Nephron progenitor cell (in vitro differentiated cells): ENCODE data around the gene KRT36.

ENCODE experiments used
- DNase-seq: peaks from one replicate; pipeline ENCODE4 v3.0.0; 2021
- H3K27ac Mint-ChIP-seq: 2 replicates; pipeline ENCODE4 v1.8.0; 2021; ENCODE audit warnings: mild to moderate bottlenecking, moderate library complexity, mixed read lengths
- H3K27me3 Mint-ChIP-seq: 2 replicates; pipeline ENCODE4 v1.8.0; 2021; ENCODE audit warnings: mild to moderate bottlenecking, low read depth, mixed read lengths; ENCODE audit not compliant: poor library complexity
- H3K36me3 Mint-ChIP-seq: 2 replicates; pipeline ENCODE4 v1.8.0; 2021; ENCODE audit warnings: low read depth, mixed read lengths
- H3K4me1 Mint-ChIP-seq: 2 replicates; pipeline ENCODE4 v1.8.0; 2021; ENCODE audit warnings: mixed read lengths
- H3K4me3 Mint-ChIP-seq: 2 replicates; pipeline ENCODE4 v1.8.0; 2021; ENCODE audit warnings: mild to moderate bottlenecking, moderate library complexity, mixed read lengths
- H3K9me3 Mint-ChIP-seq: 2 replicates; pipeline ENCODE4 v1.8.0; 2021; ENCODE audit warnings: mild to moderate bottlenecking, moderate library complexity, mixed read lengths
- CTCF ChIP-seq: fragments of 200-600 bp; sonication (generic); IDR thresholded peaks from 2 replicates; pipeline ENCODE4 v1.5.0; 2021; ENCODE audit warnings: antibody characterized with exemption

KRT36 gene

GRCh38 chr17:41451154-41451728 is 38.5 kb downstream of the KRT36 start:
- H3K4me3 Mint-ChIP-seq: no peak overlapping the region
- peaks cover 19% of the 10 kb centered on the region for H3K9me3 Mint-ChIP-seq
- no peaks in the 10 kb centered on the region for H3K36me3 Mint-ChIP-seq
- H3K4me1 Mint-ChIP-seq: no peaks in the 10 kb centered on the region
- no peak overlapping the region for H3K27ac Mint-ChIP-seq
- no peak for TF ChIP-seq CTCF
- no peak for DNase-seq
- H3K27me3 Mint-ChIP-seq: peaks cover 7% of the 10 kb centered on the region

- H3K4me3 Mint-ChIP-seq: no peak overlapping the region
- H3K27ac Mint-ChIP-seq: no peak overlapping the region
- peaks cover 19% of the 10 kb centered on the region for H3K9me3 Mint-ChIP-seq
- no peaks in the 10 kb centered on the region for H3K36me3 Mint-ChIP-seq
- no peaks in the 10 kb centered on the region for H3K4me1 Mint-ChIP-seq
- DNase-seq: no peak
- TF ChIP-seq CTCF: no peak
- H3K27me3 Mint-ChIP-seq: peaks cover 8% of the 10 kb centered on the region
Observed at GRCh38 chr17:41449008-41449407, 40.7 kb downstream of the KRT36 start.

- H3K4me3 Mint-ChIP-seq: no peak overlapping the region
- H3K27me3 Mint-ChIP-seq: peaks cover 8% of the 10 kb centered on the region
- no peak for DNase-seq
- no peak for TF ChIP-seq CTCF
- no peaks in the 10 kb centered on the region for H3K4me1 Mint-ChIP-seq
- H3K9me3 Mint-ChIP-seq: peaks cover 19% of the 10 kb centered on the region
- H3K27ac Mint-ChIP-seq: no peak overlapping the region
- H3K36me3 Mint-ChIP-seq: no peaks in the 10 kb centered on the region
Observed at GRCh38 chr17:41448506-41448905, 41.2 kb downstream of the KRT36 start.

- Mint-ChIP-seq H3K36me3 (no peaks in the 10 kb centered on the region), H3K4me1 (no peaks in the 10 kb centered on the region), H3K27ac (no peak overlapping the region), H3K9me3 (peaks cover 12% of the 10 kb centered on the region), H3K4me3 (no peak overlapping the region), H3K27me3 (peaks cover 8% of the 10 kb centered on the region)
- no peak for TF ChIP-seq CTCF
- DNase-seq: no peak
Observed at GRCh38 chr17:41446806-41447205, 42.9 kb downstream of the KRT36 start.

- no peak overlapping the region for H3K27ac Mint-ChIP-seq
Observed at GRCh38 chr17:41444640-41445039, 45.1 kb downstream of the KRT36 start.

More at GRCh38 chr17:41444640-41445039, 45.1 kb downstream of the KRT36 start:
- Mint-ChIP-seq H3K4me3 (no peak overlapping the region), H3K9me3 (no peaks in the 10 kb centered on the region), H3K27me3 (peaks cover 8% of the 10 kb centered on the region), H3K4me1 (no peaks in the 10 kb centered on the region), H3K36me3 (no peaks in the 10 kb centered on the region)
- TF ChIP-seq CTCF: no peak
- no peak for DNase-seq
